B cell (primary cell): Measurements from ENCODE around the gene ZDHHC14. TPM values are rescaled to one million over a fixed set of nuclear protein-coding genes. Genes with fewer than 3 reads are reported as not detected.

Experiments
- ATAC-seq: fragments of 200-7000 bp; cut with Tn5 transposase; one replicate; pipeline ENCODE4 v1.10.0; 2021; ENCODE audit warnings: low read depth, mild to moderate bottlenecking, moderate number of reproducible peaks, moderate library complexity
- CTCF ChIA-PET: fragments of 350-600 bp; sonication (Branson Sonifier 250); formaldehyde crosslinking; loops from one replicate; lab custom pipeline; 2021; ENCODE audit warnings: antibody characterized with exemption, inconsistent platforms; lab: Charles Lee
- POLR2A ChIA-PET: fragments of 350-600 bp; sonication (Branson Sonifier 250); formaldehyde crosslinking; loops from one replicate; lab custom pipeline; 2021; ENCODE audit warnings: antibody characterized with exemption; lab: Charles Lee
- DNase-seq: peaks from one replicate; pipeline ENCODE4 v3.0.0; 2013
- H2AFZ ChIP-seq: 2 replicates; pipeline ENCODE4 v1.6.1; 2012; ENCODE audit warnings: mild to moderate bottlenecking, low read depth, low read length; ENCODE audit not compliant: insufficient read depth, poor library complexity, severe bottlenecking
- H3K27ac ChIP-seq, 2 donors: 1 replicate in 1 of 2; 2 replicates in 1 of 2; pipeline ENCODE4 v1.5.1; 2012 to 2013; ENCODE audit warnings: low read length in 2 of 2, mild to moderate bottlenecking in 2 of 2, moderate library complexity in 1 of 2
- H3K27me3 ChIP-seq, 4 experiments: fragments of 200-600 bp in 1 of 4; sonication (generic) in 1 of 4; replicated peaks in 1 of 4; 1 replicate in 2 of 4; 2 replicates in 2 of 4; pipeline versions ENCODE4 v1.6.1 to v1.7.0; 2013 to 2016; ENCODE audit warnings: low read length in 3 of 4, mild to moderate bottlenecking in 2 of 4, mixed read lengths in 1 of 4, moderate library complexity in 1 of 4; ENCODE audit not compliant: insufficient read depth in 4 of 4, control insufficient read depth in 3 of 4; ENCODE audit errors: control extremely low read depth in 1 of 4
- H3K36me3 ChIP-seq, 2 experiments: replicated peaks in 1 of 2; 1 replicate in 1 of 2; 2 replicates in 1 of 2; pipeline versions ENCODE4 v1.6.1 to v1.7.1; 2013; ENCODE audit warnings: low read length in 1 of 2; ENCODE audit not compliant: insufficient read depth in 2 of 2, control insufficient read depth in 1 of 2; ENCODE audit errors: control extremely low read depth in 1 of 2, extremely low read depth in 1 of 2
- H3K4me1 ChIP-seq, 2 donors: fragments of 200-600 bp in 1 of 2; sonication (generic) in 1 of 2; 1 replicate in 1 of 2; 2 replicates in 1 of 2; pipeline versions ENCODE4 v1.5.1 to v1.6.1; 2013 to 2017; ENCODE audit warnings: low read length in 2 of 2; ENCODE audit not compliant: control insufficient read depth in 2 of 2, insufficient read depth in 2 of 2
- H3K4me2 ChIP-seq: replicated peaks from 2 replicates; pipeline ENCODE3; 2012; ENCODE audit warnings: mild to moderate bottlenecking, low read depth, low read length; ENCODE audit not compliant: poor library complexity, severe bottlenecking
- H3K4me3 ChIP-seq, 5 experiments: fragments of 200-600 bp in 1 of 5; sonication (generic) in 1 of 5; 1 replicate in 3 of 5; 2 replicates in 2 of 5; pipeline versions ENCODE4 v1.5.1 to v1.7.0; 2011 to 2016; ENCODE audit warnings: low read length in 4 of 5, mild to moderate bottlenecking in 4 of 5, low read depth in 2 of 5, control low read depth in 1 of 5, moderate library complexity in 1 of 5; ENCODE audit not compliant: insufficient read depth in 1 of 5; ENCODE audit errors: control extremely low read depth in 1 of 5, extremely low read depth in 1 of 5
- H3K79me2 ChIP-seq: fragments of 200-600 bp; sonication (generic); one replicate; pipeline ENCODE4 v1.6.0; 2016; ENCODE audit warnings: low read length; ENCODE audit not compliant: control insufficient read depth, insufficient read depth
- H3K9ac ChIP-seq: fragments of 200-600 bp; sonication (generic); 2 replicates; pipeline ENCODE4 v1.6.1; 2017; ENCODE audit warnings: mild to moderate bottlenecking, low read length, moderate library complexity
- H3K9me3 ChIP-seq, 3 donors: one replicate each; pipeline versions ENCODE4 v1.6.1 to v1.7.1; 2013; ENCODE audit warnings: low read length in 2 of 3; ENCODE audit not compliant: control insufficient read depth in 2 of 3, insufficient read depth in 1 of 3; ENCODE audit errors: control extremely low read depth in 1 of 3
- H4K20me1 ChIP-seq: 2 replicates; pipeline ENCODE4 v1.6.0; 2012; ENCODE audit warnings: mild to moderate bottlenecking, low read length; ENCODE audit not compliant: insufficient read depth, control insufficient read depth, poor library complexity, severe bottlenecking
- H3K27ac Mint-ChIP-seq: one replicate; pipeline ENCODE4 v1.8.0; 2021; ENCODE audit warnings: mixed read lengths
- H3K27me3 Mint-ChIP-seq: one replicate; pipeline ENCODE4 v1.8.0; 2021; ENCODE audit warnings: mixed read lengths
- H3K4me1 Mint-ChIP-seq: one replicate; pipeline ENCODE4 v1.8.0; 2021; ENCODE audit warnings: mixed read lengths
- H3K4me3 Mint-ChIP-seq: one replicate; pipeline ENCODE4 v1.8.0; 2021; ENCODE audit warnings: mixed read lengths
- H3K9me3 Mint-ChIP-seq: one replicate; pipeline ENCODE4 v1.8.0; 2022; ENCODE audit warnings: mixed read lengths; ENCODE audit not compliant: insufficient read depth
- EZH2 ChIP-seq: IDR thresholded peaks from 2 replicates; pipeline ENCODE4 v1.6.1; 2012; ENCODE audit warnings: borderline replicate concordance, low read depth, mild to moderate bottlenecking, moderate library complexity, low read length; ENCODE audit not compliant: insufficient read depth, poor library complexity, severe bottlenecking
- WGBS: methylation state at CpG from one replicate; pipeline ENCODE4 v1.1.5; 2013; ENCODE audit warnings: missing lambda C conversion rate; ENCODE audit not compliant: insufficient coverage; 5-methylcytosine and 5-hydroxymethylcytosine counted together
- intact Hi-C: fragments of 100-400 bp; cut with micrococcal nuclease; formaldehyde crosslinking; loops from one replicate; pipeline ENCODE4 v1.10.0; 2022
- polyA plus RNA-seq: library from polyadenylated mRNA; depleted of rRNA; stranded (reverse); fragments of >200 nt; gene quantifications from 2 replicates; pipeline ENCODE4 v1.2.3, GENCODE V29; 2012
- total RNA-seq, 2 donors: library from RNA; stranded (reverse); fragments of 120-200 nt in 1 of 2; gene quantifications; 1 replicate in 1 of 2; 2 replicates in 1 of 2; pipeline versions ENCODE4 v1.2.3 to v1.2.4, GENCODE V29; 2013 to 2022
- TF ChIP-seq, protein P1 (sequence below): fragments of 200-600 bp; IDR thresholded peaks from one replicate; pipeline ENCODE4 v1.8.0; 2022; ENCODE audit warnings: antibody characterized with exemption, mild to moderate bottlenecking

The ZDHHC14 gene
- total and polyA plus RNA-seq, 2 donors (not counting 1 experiment from before 2014, with no cell fraction given), result 8.8 to 50.4 TPM

- no peak for DNase-seq
- Histone ChIP-seq H3K79me2 (no peaks in the 10 kb centered on the region), H3K4me1 (no peaks in the 10 kb centered on the region), H3K4me2 (no peak overlapping the region), H3K27ac (no peak overlapping the region), H3K9ac (no peak overlapping the region), H3K4me3 (no peak overlapping the region), H3K27me3 (no peaks in the 10 kb centered on the region), H2AFZ (no peak overlapping the region), H3K9me3 (peaks cover 2 to 7% (median 6%) of the 10 kb centered on the region in 3 donors), H3K36me3 (no peaks in the 10 kb centered on the region), H4K20me1 (no peaks in the 10 kb centered on the region)
- Mint-ChIP-seq H3K27ac (no peak overlapping the region), H3K4me1 (no peaks in the 10 kb centered on the region), H3K9me3 (peaks cover 9% of the 10 kb centered on the region), H3K27me3 (peaks cover 19% of the 10 kb centered on the region), H3K4me3 (no peak overlapping the region)
- POLR2A ChIA-PET, result no interaction called here
- no peak for ATAC-seq
- CTCF ChIA-PET, result interaction anchor here (0.6 kb wide), 1 partner anchor 280 kb away, joined by 3 read pairs; no protein-coding TSS in a partner anchor
- 92% methylated on average over 7 of the region's 10 CpGs for WGBS
- intact Hi-C loops, result no loop called here
- TF ChIP-seq, protein P1, sequence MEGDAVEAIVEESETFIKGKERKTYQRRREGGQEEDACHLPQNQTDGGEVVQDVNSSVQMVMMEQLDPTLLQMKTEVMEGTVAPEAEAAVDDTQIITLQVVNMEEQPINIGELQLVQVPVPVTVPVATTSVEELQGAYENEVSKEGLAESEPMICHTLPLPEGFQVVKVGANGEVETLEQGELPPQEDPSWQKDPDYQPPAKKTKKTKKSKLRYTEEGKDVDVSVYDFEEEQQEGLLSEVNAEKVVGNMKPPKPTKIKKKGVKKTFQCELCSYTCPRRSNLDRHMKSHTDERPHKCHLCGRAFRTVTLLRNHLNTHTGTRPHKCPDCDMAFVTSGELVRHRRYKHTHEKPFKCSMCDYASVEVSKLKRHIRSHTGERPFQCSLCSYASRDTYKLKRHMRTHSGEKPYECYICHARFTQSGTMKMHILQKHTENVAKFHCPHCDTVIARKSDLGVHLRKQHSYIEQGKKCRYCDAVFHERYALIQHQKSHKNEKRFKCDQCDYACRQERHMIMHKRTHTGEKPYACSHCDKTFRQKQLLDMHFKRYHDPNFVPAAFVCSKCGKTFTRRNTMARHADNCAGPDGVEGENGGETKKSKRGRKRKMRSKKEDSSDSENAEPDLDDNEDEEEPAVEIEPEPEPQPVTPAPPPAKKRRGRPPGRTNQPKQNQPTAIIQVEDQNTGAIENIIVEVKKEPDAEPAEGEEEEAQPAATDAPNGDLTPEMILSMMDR, result no peak
These were observed 344.2 kb downstream of the ZDHHC14 start for GRCh38 chr6:157724960-157725741.

DNA sequence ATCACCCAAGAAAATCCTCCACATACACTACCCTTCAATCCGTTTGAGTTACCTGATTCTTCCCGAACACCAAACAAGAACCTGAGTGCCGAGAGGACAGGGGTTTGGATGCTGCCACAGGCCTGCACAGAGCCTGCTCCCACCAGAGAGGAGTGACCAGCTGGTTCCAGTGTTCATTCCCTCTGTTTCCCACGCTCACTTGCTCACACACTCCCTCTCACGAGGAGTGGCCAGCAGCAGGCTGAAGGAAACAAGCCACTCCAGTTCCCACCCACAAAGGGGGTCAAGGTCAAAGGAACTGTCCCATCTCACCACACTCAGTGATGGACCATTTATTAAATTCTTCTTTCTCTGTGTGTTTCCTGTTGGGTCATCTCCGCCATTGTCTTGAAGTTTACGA is 344.8 kb downstream of the ZDHHC14 start:
- no peak overlapping the region for H2AFZ ChIP-seq
- POLR2A ChIA-PET, result no interaction called here
- H3K4me1 Mint-ChIP-seq, result no peaks in the 10 kb centered on the region
- H3K4me3 Mint-ChIP-seq, result no peak overlapping the region
- intact Hi-C loops, result no loop called here
- H4K20me1 ChIP-seq, result no peaks in the 10 kb centered on the region
- H3K4me3 ChIP-seq, result no peak overlapping the region
- 98% methylated on average over 5 of the region's 7 CpGs for WGBS
- peaks cover 2 to 7% (median 6%) of the 10 kb centered on the region in 3 donors for H3K9me3 ChIP-seq
- DNase-seq (no peak), ATAC-seq (no peak)
- H3K36me3 ChIP-seq, result no peaks in the 10 kb centered on the region
- H3K27me3 ChIP-seq, result no peaks in the 10 kb centered on the region
- TF ChIP-seq, protein P1, result no peak
- TF ChIP-seq EZH2, result no peak
- no peak overlapping the region for H3K9ac ChIP-seq
- H3K27ac Mint-ChIP-seq, result no peak overlapping the region
- H3K9me3 Mint-ChIP-seq, result peaks cover 9% of the 10 kb centered on the region
- H3K27me3 Mint-ChIP-seq, result peaks cover 16% of the 10 kb centered on the region
- CTCF ChIA-PET, result no interaction called here
- no peaks in the 10 kb centered on the region for H3K4me1 ChIP-seq
- no peak overlapping the region for H3K27ac ChIP-seq
- no peak overlapping the region for H3K4me2 ChIP-seq
- no peaks in the 10 kb centered on the region for H3K79me2 ChIP-seq
